Measurements from ENCODE around the gene TBPL1. TPM values are rescaled to one million over a fixed set of nuclear protein-coding genes. Genes with fewer than 3 reads are reported as not detected.

TBPL1 gene
- total RNA-seq, 1 donor from 2014 or later, result 17.7 TPM

DNA sequence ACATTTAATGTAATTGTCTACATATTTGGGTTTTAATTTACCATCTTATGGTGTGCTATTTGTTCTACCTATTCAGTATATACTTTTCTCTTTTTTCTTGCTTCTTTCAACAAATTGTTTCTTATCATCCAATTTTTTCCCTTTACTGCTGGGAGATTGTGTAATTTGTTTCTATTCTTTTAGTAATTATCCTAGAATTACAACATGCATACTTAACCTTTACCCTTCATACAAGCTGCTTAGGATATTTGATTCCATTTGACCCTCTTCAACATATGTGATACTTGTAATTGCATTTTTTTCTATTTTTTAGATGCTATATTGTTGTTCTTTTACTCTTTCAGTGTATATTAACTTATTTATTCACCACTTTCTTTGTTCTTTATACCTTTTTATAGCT lies 15.1 kb upstream of the TBPL1 start:
- no peak for DNase-seq (ENCODE audit: extremely low spot score in 2 of 2)
- Histone ChIP-seq H3K36me3 (no peaks in the 10 kb centered on the region), H3K27ac (no peak overlapping the region), H3K4me3 (no peak overlapping the region), H3K9me3 (no peaks in the 10 kb centered on the region), H3K4me1 (no peaks in the 10 kb centered on the region), H3K27me3 (no peaks in the 10 kb centered on the region)
- intact Hi-C loops (cut with DNase I), result no loop called here
- TF ChIP-seq POLR2AphosphoS5 (IDR thresholded peaks at IDR 0.05; ENCODE audit: insufficient read depth in 1 of 2, low read depth in 1 of 2) (no peak), POLR2A (IDR thresholded peaks at IDR 0.05) (no peak)
- TF ChIP-seq, protein P1, sequence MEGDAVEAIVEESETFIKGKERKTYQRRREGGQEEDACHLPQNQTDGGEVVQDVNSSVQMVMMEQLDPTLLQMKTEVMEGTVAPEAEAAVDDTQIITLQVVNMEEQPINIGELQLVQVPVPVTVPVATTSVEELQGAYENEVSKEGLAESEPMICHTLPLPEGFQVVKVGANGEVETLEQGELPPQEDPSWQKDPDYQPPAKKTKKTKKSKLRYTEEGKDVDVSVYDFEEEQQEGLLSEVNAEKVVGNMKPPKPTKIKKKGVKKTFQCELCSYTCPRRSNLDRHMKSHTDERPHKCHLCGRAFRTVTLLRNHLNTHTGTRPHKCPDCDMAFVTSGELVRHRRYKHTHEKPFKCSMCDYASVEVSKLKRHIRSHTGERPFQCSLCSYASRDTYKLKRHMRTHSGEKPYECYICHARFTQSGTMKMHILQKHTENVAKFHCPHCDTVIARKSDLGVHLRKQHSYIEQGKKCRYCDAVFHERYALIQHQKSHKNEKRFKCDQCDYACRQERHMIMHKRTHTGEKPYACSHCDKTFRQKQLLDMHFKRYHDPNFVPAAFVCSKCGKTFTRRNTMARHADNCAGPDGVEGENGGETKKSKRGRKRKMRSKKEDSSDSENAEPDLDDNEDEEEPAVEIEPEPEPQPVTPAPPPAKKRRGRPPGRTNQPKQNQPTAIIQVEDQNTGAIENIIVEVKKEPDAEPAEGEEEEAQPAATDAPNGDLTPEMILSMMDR (IDR thresholded peaks at IDR 0.05), result no peak

DNA sequence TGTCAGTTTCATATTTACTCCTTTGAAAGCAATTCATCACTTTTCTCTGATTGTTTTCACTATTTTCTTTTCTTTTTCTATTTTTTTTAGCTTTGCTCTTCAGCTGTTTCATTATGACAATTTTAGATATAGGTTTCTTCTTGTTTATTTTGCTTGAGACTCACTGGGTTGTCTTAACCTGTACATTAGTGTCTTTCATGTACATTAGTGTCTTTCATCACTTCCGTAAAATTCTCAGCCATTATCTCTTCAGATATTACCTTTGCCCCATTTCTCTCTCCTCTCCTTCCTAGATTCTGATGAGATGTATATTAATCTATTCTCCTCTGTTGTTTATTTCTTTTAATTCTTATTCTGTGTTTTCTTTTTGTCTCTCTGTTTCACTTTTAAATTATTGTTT lies 14.5 kb upstream of the TBPL1 start:
- intact Hi-C loops (cut with DNase I), result no loop called here
- no peaks in the 10 kb centered on the region for H3K9me3 ChIP-seq
- no peak overlapping the region for H3K4me3 ChIP-seq
- no peak overlapping the region for H3K27ac ChIP-seq
- no peaks in the 10 kb centered on the region for H3K36me3 ChIP-seq
- no peaks in the 10 kb centered on the region for H3K4me1 ChIP-seq
- H3K27me3 ChIP-seq, result no peaks in the 10 kb centered on the region
- TF ChIP-seq POLR2AphosphoS5 (IDR thresholded peaks at IDR 0.05; ENCODE audit: insufficient read depth in 1 of 2, low read depth in 1 of 2), result no peak
- TF ChIP-seq POLR2A (IDR thresholded peaks at IDR 0.05), result no peak
- TF ChIP-seq, protein P1 (IDR thresholded peaks at IDR 0.05), result no peak
- DNase-seq (ENCODE audit: extremely low spot score in 2 of 2), result no peak

DNA sequence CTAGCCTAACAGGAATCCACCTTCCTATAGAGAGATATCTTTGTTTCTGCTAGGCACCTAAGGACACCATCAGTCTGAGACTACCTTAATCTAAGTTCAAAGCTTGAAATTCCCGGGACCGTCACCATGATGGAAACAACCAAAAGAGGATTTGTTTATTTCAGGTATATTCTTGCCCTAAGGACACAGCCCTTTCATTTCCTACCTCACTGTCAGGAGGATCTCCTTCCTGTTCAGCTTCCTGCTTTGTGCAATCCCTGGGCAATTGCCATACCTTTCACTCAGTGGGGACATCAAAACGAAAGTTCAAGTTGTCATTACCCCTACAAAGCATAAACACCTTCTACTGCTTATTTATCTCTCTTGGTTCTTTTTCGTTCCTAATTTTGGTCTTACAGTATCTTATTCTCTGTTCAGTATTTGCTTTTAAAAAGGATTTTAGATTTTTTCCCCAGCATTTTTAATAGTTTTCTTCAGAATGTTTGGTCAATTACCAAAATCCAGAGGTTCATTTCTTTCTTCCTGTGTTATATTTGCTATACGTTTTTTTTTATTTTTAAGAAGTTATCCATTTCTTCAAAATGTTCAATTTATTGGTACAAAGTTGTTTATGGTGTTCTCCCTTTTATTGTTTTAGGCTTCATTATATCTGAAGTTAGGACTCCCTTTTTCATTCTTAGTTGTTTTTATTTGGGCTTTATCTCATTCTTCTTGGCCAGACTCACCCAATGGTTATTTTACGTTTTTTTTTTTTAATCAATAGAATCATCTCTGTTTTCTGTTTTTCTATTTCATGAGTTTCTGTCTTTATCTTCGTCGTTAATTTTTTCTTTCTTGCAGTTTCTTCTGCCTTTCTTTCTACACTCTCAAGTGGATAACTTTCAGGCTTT lies 13.0 kb upstream of the TBPL1 start:
- no peak overlapping the region for H3K4me3 ChIP-seq
- no peak overlapping the region for H3K27ac ChIP-seq

DNA sequence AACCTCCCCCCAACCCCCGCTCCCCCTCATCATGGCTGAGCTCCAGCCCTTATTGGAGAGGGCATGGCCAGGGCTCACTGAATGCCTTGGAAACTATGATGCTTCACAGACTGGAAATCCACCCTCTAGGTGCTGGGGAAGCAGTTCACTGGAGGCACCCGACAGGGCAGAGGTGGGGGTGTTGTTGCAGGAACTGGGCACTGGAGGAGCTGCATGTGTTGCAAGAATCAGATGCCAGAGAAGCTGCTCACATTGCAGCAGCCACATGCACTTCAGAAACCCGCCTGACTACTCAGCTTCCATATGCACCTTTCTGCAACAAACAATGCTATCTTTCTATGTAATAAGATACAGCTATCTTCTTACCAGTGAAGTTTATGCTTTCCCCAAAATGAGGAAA lies 7.9 kb upstream of the TBPL1 start:
- no peak for DNase-seq (ENCODE audit: extremely low spot score in 2 of 2)
- Histone ChIP-seq H3K4me1 (no peaks in the 10 kb centered on the region), H3K36me3 (no peaks in the 10 kb centered on the region), H3K27ac (no peak overlapping the region), H3K27me3 (no peaks in the 10 kb centered on the region), H3K9me3 (no peaks in the 10 kb centered on the region), H3K4me3 (no peak overlapping the region)
- TF ChIP-seq POLR2A (IDR thresholded peaks at IDR 0.05) (no peak), POLR2AphosphoS5 (IDR thresholded peaks at IDR 0.05; ENCODE audit: insufficient read depth in 1 of 2, low read depth in 1 of 2) (no peak)
- TF ChIP-seq, protein P1 (IDR thresholded peaks at IDR 0.05), result no peak
- intact Hi-C loops (cut with DNase I), result no loop called here

More for the DNA sequence above, 13.0 kb upstream of the TBPL1 start:
- intact Hi-C loops (cut with DNase I), result no loop called here
- Histone ChIP-seq H3K27me3 (no peaks in the 10 kb centered on the region), H3K9me3 (no peaks in the 10 kb centered on the region), H3K36me3 (no peaks in the 10 kb centered on the region), H3K4me1 (no peaks in the 10 kb centered on the region)
- TF ChIP-seq POLR2AphosphoS5 (IDR thresholded peaks at IDR 0.05; ENCODE audit: insufficient read depth in 1 of 2, low read depth in 1 of 2), result no peak
- no peak for TF ChIP-seq POLR2A (IDR thresholded peaks at IDR 0.05)
- TF ChIP-seq, protein P1 (IDR thresholded peaks at IDR 0.05), result no peak
- no peak for DNase-seq (ENCODE audit: extremely low spot score in 2 of 2)

DNA sequence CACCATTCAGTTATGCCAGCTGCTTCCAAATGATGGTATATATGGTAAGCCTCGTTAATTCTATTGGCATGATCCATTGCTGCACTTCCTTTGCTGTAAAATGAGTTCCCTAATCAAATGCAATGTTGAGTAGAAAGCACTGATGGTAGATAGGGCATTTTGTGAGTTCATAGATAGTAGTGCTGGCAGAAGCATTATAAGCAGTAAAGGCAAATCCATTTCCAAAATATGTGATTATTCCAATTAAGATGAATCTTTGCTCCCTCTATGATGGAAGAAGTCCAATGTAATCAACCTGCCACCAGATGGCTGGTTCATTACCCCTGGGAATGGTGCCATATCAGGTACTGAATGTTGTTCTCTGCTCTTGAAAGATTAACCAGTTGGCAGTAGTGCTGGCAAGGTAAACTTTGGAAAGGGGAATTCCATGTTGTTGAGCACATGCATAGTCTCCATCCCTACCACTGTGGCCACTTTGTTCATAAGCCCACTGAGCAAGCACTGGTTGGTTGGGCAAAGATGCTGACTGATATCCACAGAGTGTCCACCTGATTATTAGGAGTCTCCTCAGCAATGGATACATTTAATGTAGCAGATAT lies 5.6 kb upstream of the TBPL1 start:
- H3K9me3 ChIP-seq, result no peaks in the 10 kb centered on the region
- intact Hi-C loops (cut with DNase I), result no loop called here

More for the DNA sequence above, 5.6 kb upstream of the TBPL1 start:
- no peaks in the 10 kb centered on the region for H3K36me3 ChIP-seq
- H3K4me1 ChIP-seq, result no peaks in the 10 kb centered on the region
- H3K27me3 ChIP-seq, result no peaks in the 10 kb centered on the region
- DNase-seq (ENCODE audit: extremely low spot score in 2 of 2), result no peak
- no peak overlapping the region for H3K4me3 ChIP-seq
- no peak overlapping the region for H3K27ac ChIP-seq
- no peak for TF ChIP-seq POLR2AphosphoS5 (IDR thresholded peaks at IDR 0.05; ENCODE audit: insufficient read depth in 1 of 2, low read depth in 1 of 2)
- TF ChIP-seq, protein P1 (IDR thresholded peaks at IDR 0.05), result no peak
- no peak for TF ChIP-seq POLR2A (IDR thresholded peaks at IDR 0.05)
